ENCODE measurements around the gene XAB2. TPM values are rescaled to one million over a fixed set of nuclear protein-coding genes. Genes with fewer than 3 reads are reported as not detected.

Gene XAB2
- total RNA-seq, 1 donor from 2014 or later = 24.4 TPM

DNA sequence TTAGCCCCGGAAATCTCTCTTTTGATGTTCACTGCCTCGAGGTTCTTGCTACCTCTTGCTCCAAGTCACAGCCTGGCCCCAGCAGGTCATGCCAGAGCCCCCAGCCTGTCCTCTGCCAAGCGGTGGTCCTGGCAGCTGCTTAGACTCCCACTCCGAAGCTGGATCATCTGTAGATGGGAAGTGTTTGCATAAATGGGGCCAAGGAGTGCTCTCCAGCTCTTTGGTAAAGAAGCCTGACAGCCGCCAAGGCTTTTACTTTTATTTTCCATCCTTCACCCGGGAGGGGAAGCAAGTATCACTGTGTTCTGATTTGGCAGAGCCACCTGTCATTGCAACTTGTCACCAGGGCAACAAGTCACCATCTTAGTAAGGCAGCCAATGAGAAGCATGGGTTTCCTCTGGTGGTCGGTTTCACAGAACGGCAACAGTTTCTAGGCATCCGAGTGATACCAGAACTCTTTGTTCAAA, 28.9 kb upstream of the XAB2 start:
- intact Hi-C loops (cut with micrococcal nuclease) = no loop called here
- DNase-seq = no peak
- Histone ChIP-seq H3K4me3 (no peak overlapping the region), H3K4me1 (no peaks in the 10 kb centered on the region), H3K36me3 (no peaks in the 10 kb centered on the region), H3K27ac (replicated peaks) (no peak overlapping the region), H3K27me3 (ENCODE audit: low read depth) (peaks cover 51% of the 10 kb centered on the region), H3K9me3 (replicated peaks) (no peaks in the 10 kb centered on the region)
- TF ChIP-seq, protein P1, sequence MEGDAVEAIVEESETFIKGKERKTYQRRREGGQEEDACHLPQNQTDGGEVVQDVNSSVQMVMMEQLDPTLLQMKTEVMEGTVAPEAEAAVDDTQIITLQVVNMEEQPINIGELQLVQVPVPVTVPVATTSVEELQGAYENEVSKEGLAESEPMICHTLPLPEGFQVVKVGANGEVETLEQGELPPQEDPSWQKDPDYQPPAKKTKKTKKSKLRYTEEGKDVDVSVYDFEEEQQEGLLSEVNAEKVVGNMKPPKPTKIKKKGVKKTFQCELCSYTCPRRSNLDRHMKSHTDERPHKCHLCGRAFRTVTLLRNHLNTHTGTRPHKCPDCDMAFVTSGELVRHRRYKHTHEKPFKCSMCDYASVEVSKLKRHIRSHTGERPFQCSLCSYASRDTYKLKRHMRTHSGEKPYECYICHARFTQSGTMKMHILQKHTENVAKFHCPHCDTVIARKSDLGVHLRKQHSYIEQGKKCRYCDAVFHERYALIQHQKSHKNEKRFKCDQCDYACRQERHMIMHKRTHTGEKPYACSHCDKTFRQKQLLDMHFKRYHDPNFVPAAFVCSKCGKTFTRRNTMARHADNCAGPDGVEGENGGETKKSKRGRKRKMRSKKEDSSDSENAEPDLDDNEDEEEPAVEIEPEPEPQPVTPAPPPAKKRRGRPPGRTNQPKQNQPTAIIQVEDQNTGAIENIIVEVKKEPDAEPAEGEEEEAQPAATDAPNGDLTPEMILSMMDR (IDR thresholded peaks at IDR 0.05; ENCODE audit: borderline replicate concordance) = no peak

DNA sequence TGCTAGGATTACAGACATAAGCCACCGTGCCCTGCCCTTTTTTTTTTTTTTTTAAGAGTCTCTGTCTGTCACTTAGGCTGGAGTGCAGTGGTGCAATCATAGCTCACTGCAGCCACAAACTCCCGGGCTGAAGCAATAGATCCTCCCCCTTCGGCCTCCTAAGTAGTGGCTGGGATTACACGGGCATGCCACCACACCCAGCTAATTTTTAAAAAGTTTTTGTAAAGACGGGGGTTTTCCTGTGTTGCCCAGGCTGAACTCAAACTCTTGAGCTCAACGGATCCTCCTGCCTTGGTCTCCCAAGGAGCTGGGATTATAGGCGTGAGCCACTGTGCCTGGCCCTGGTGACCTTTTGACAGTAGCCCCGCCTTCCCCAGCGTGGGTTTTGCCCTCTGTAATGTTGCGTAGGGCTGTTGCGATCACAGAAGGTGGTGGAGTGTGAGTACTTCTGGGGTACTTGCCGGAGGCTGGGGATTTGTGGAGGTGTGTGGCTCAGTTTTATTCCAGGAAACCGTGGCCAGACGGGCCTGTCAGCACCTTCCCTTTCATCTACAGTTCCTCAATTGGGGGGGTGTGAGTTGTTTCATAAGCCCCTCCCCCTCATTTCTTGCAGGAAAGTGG, 27.9 kb upstream of the XAB2 start:
- no peak for DNase-seq

DNA sequence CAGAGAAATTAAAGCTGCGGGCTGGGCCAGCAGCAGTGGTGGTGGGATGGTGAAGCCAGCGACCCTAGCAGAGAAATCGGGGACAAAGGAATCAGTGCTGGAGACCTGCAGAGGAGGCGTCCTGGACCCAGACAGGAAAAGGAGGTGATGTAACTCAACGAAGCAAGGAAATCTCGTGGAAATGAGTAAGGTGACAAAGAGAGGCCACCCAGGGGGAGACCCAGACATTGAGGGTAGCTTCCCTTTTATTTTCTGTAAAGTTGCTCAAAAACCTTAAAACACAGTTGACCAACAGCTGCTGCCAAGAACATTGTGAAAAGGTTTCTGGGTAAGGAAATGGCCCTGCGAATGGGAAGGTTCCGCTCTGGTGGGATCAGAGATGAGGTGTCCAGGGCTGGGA, 26.2 kb upstream of the XAB2 start:
- intact Hi-C loops (cut with micrococcal nuclease) = no loop called here
- no peak overlapping the region for H3K27ac ChIP-seq (replicated peaks)
- TF ChIP-seq, protein P1 (IDR thresholded peaks at IDR 0.05; ENCODE audit: borderline replicate concordance) = no peak
- H3K27me3 ChIP-seq (ENCODE audit: low read depth) = peaks cover 29% of the 10 kb centered on the region
- no peaks in the 10 kb centered on the region for H3K36me3 ChIP-seq
- H3K9me3 ChIP-seq (replicated peaks) = no peaks in the 10 kb centered on the region
- H3K4me1 ChIP-seq = peaks cover 4% of the 10 kb centered on the region
- no peak overlapping the region for H3K4me3 ChIP-seq
- DNase-seq = no peak

More for the DNA sequence above, 27.9 kb upstream of the XAB2 start:
- Histone ChIP-seq H3K27ac (replicated peaks) (no peak overlapping the region), H3K4me1 (peaks cover 2% of the 10 kb centered on the region), H3K36me3 (no peaks in the 10 kb centered on the region), H3K27me3 (ENCODE audit: low read depth) (peaks cover 41% of the 10 kb centered on the region), H3K4me3 (no peak overlapping the region), H3K9me3 (replicated peaks) (no peaks in the 10 kb centered on the region)
- TF ChIP-seq, protein P1 (IDR thresholded peaks at IDR 0.05; ENCODE audit: borderline replicate concordance) = no peak
- intact Hi-C loops (cut with micrococcal nuclease) = no loop called here

DNA sequence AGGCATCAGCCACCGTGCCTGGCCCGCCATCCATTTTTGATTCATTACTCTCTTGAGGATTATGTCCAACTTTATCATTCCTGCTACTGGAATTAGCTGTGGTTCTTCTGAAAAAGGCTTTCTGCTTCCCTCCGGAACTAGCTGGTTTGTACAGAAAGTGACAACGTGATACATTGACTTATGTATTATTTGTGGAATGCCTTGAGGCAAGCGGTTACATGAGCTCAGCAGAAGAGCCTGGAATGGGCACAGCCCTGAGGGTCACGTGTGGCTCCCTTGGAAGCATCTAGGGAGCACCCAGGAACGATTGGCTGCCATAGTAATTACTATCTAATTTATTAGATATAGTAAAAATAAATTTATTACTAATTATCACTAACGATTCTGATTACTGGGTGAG, 25.1 kb upstream of the XAB2 start:
- H3K4me1 ChIP-seq = peaks cover 4% of the 10 kb centered on the region
- no peak for DNase-seq
- H3K27ac ChIP-seq (replicated peaks) = no peak overlapping the region
- peaks cover 19% of the 10 kb centered on the region for H3K27me3 ChIP-seq (ENCODE audit: low read depth)
- no peaks in the 10 kb centered on the region for H3K36me3 ChIP-seq
- H3K9me3 ChIP-seq (replicated peaks) = no peaks in the 10 kb centered on the region
- TF ChIP-seq, protein P1 (IDR thresholded peaks at IDR 0.05; ENCODE audit: borderline replicate concordance) = no peak
- no peak overlapping the region for H3K4me3 ChIP-seq
- intact Hi-C loops (cut with micrococcal nuclease) = no loop called here

DNA sequence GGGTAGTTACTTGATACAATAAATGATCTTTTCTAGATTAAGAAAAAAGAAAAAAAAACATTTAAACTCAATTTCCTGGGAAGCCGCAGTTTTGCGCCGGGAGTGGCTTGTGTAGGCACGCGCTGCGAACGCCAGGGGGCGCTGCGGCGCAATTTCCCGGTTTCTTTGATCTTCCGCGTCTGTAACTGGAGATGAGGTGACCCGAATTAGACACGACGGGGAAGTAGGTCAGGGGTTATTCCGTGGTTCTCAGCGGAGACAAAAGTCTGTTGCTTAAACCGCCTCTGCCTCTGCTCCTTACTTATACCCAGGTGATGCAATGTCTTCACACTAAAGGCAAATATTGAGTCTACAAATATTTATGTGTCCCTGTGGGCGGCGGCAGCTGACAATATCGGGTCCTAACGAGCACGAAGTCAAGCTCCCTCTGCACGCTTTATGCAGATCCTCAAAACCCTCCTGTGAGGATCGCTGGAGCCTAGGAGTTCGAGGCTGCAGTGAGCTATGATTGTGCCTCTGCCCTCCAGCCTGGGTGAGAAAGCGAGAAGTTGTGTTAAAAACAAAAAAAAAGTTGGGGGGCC, 22.8 kb upstream of the XAB2 start:
- Histone ChIP-seq H3K4me3 (peak overlapping the region; percentile 54), H3K36me3 (no peaks in the 10 kb centered on the region), H3K27ac (replicated peaks) (peak overlapping the region; percentile 33), H3K4me1 (peaks cover 9% of the 10 kb centered on the region), H3K27me3 (ENCODE audit: low read depth) (peaks cover 15% of the 10 kb centered on the region), H3K9me3 (replicated peaks) (no peaks in the 10 kb centered on the region)
- DNase-seq = peak; percentile 83
- TF ChIP-seq, protein P1 (IDR thresholded peaks at IDR 0.05; ENCODE audit: borderline replicate concordance) = peak; percentile 99
- intact Hi-C loops (cut with micrococcal nuclease) = no loop called here
